ENCODE results near the gene PDXK. TPM values are rescaled to one million over a fixed set of nuclear protein-coding genes. Genes with fewer than 3 reads are reported as not detected.
A peak's percentile ranks its signal among the peaks of the same experiment; 100 is the strongest.
"Not testable (repeated sequence)": the region's sequence is repeated elsewhere in the genome, so short reads cannot be mapped to it uniquely, and the experiment has no call there.

The PDXK gene
- total RNA-seq, 6 experiments from 2014 or later, result 52.9 to 87.5 (median 58.9) TPM

GRCh38 chr21:43707462-43707861, 11.5 kb upstream of the PDXK start:
- DNase-seq (no peak), ATAC-seq (no peak)
- Histone ChIP-seq H3K27me3 (no peaks in the 10 kb centered on the region), H3K27ac (no peak overlapping the region), H3K9me3 (no peaks in the 10 kb centered on the region), H3K4me3 (no peak overlapping the region), H3K36me3 (no peaks in the 10 kb centered on the region), H3K4me1 (peaks cover 0 to 7% (median 0%) of the 10 kb centered on the region in 4 donors)
- 88% methylated on average over 3 of the region's 9 CpGs for WGBS (ENCODE audit: insufficient coverage, low coverage, low lambda C conversion rate, missing lambda C conversion rate)
- TF ChIP-seq CTCF (IDR thresholded peaks at IDR 0.05), result no peak
- no peak for TF ChIP-seq POLR2A (IDR thresholded peaks at IDR 0.05)
- intact Hi-C loops (cut with DNase I), result loop anchor here in 1 of 2 donors (10.0 kb wide), 1 partner anchor 67 kb away; the partner anchor contains the start of gene CSTB

- intact Hi-C loops (cut with DNase I), result loop anchor here in 1 of 2 donors (10.0 kb wide), 1 partner anchor 66 kb away; the partner anchor contains the start of gene CSTB
- no peaks in the 10 kb centered on the region for H3K27me3 ChIP-seq
- no peak overlapping the region for H3K4me3 ChIP-seq
- TF ChIP-seq CTCF (IDR thresholded peaks at IDR 0.05) (no peak), POLR2A (IDR thresholded peaks at IDR 0.05) (no peak)
- ATAC-seq (no peak), DNase-seq (no peak)
- H3K36me3 ChIP-seq, result no peaks in the 10 kb centered on the region
- WGBS (ENCODE audit: insufficient coverage, low coverage, low lambda C conversion rate, missing lambda C conversion rate), result 93% methylated on average over 12 of the region's 13 CpGs
- no peaks in the 10 kb centered on the region for H3K9me3 ChIP-seq
- peaks cover 0 to 6% (median 0%) of the 10 kb centered on the region in 4 donors for H3K4me1 ChIP-seq
- H3K27ac ChIP-seq, result no peak overlapping the region
Measured at GRCh38 chr21:43708745-43709381, 10.1 kb upstream of the PDXK start.

GRCh38 chr21:43712268-43712942, 6.5 kb upstream of the PDXK start:
- WGBS (ENCODE audit: insufficient coverage, low coverage, low lambda C conversion rate, missing lambda C conversion rate), result 55% methylated on average over 7 of the region's 13 CpGs
- no peaks in the 10 kb centered on the region for H3K9me3 ChIP-seq
- H3K4me3 ChIP-seq, result no peak overlapping the region
- intact Hi-C loops (cut with DNase I), result loop anchor here in 1 of 2 donors (10.0 kb wide), 1 partner anchor 48 kb away; no protein-coding TSS in a partner anchor
- no peaks in the 10 kb centered on the region for H3K36me3 ChIP-seq
- no peak for DNase-seq
- TF ChIP-seq CTCF (IDR thresholded peaks at IDR 0.05), result no peak
- TF ChIP-seq POLR2A (IDR thresholded peaks at IDR 0.05), result no peak
- ATAC-seq, result peak; percentile 53 to 73 (median 58)
- no peak overlapping the region for H3K27ac ChIP-seq
- no peaks in the 10 kb centered on the region for H3K27me3 ChIP-seq
- peaks cover 0 to 6% (median 0%) of the 10 kb centered on the region in 4 donors for H3K4me1 ChIP-seq

GRCh38 chr21:43713123-43713522, 5.8 kb upstream of the PDXK start:
- not testable (repeated sequence) for H3K4me1 ChIP-seq, H3K27ac ChIP-seq, H3K27me3 ChIP-seq, DNase-seq, H3K9me3 ChIP-seq, ATAC-seq, H3K4me3 ChIP-seq, H3K36me3 ChIP-seq
- intact Hi-C loops (cut with DNase I), result loop anchor here in 1 of 2 donors (10.0 kb wide), 1 partner anchor 48 kb away; no protein-coding TSS in a partner anchor
- 96% methylated on average over 3 of the region's 6 CpGs for WGBS (ENCODE audit: insufficient coverage, low coverage, low lambda C conversion rate, missing lambda C conversion rate)
